Activated naive CD4-positive, alpha-beta T cell treated with anti-CD3 and anti-CD28 coated beads, Interleukin-2, amount 50 U/mL, for 16 hours (primary cell): ENCODE results near the gene TBATA.

Experiments
- DNase-seq: peaks from one replicate; pipeline ENCODE4 v3.0.0-alpha.2; 2020

The TBATA gene, protein sequence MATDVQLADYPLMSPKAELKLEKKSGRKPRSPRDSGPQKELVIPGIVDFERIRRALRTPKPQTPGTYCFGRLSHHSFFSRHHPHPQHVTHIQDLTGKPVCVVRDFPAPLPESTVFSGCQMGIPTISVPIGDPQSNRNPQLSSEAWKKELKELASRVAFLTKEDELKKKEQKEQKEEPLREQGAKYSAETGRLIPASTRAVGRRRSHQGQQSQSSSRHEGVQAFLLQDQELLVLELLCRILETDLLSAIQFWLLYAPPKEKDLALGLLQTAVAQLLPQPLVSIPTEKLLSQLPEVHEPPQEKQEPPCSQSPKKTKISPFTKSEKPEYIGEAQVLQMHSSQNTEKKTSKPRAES

DNA sequence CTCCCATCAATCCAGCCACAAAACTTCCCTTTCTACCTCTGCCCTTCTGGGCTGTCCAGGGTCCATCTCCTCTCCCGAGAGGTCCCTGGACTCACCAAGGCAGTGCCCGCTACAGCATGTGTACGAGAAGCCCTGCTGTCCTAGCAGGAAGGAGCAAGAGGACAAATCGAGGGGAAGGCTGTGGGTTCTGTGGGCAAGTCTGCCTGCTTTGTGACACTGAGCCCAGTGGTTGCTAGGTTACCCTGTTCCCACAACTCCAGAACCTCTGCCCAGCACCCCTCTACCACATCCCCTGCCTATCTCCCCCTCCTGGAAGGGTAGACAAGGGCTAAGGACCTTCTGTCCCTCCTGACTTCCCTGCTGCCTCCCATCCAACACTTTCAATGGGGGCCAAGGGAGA, at the start of gene TBATA:
Gene TBATA, minus strand, starts transcription at position 188 of the 400 bp plus-strand sequence. CDS start 1,998 bp downstream, outside the sequence.
- DNase-seq: no peak

DNA sequence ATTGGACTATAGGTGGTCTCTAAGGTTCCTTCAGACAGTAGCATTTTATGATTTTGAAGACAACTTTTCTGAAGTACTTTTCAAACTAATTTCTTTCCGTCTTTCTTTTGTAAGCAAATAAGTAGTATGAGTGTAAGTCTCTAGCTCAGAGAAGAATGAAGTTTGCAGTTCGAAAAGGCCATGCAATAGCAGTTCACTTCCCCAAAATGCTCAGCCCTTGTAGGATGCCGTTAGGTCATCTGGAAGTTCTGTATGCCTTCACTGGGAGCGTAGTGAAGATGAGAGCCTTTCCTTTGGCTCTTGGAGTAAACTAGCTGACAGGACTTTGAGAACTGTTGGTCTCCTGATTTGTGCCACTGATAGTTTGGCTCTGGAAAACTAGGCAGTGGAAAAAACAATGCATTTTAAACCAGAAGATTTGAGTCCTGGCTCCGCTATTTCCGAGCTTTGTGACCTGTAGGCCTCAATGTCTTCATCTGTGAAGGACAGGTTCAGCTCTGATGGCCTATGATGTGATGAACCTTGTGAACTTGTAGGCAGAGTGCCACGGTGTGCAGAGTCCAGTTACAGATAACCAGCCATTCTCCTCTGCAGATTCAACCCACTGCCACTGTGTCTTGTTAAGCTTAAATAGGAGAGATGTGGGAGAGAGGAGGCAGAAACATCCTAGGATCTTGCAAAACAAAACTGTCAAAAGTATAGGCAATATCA, 49.4 kb upstream of the TBATA start:
- DNase-seq: no peak

DNA sequence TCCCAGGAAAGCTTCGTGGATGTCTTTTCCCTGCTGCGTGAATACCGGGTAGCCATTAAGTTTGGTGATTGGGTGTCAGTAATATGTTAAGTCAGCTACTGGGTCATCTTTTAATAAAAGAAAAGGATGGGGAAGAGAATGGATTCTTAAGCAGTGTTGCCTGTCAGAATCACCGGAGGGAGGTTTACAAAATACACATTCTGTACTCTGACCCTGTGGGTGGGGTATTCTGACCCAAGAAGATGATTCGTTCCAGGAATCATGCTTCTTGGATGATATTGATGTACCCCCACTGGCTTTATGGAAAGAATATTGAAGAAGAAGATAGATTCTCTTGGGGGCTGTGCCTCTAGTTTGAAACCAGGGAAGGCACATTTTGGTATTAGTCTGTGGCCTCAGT, 48.8 kb upstream of the TBATA start:
- DNase-seq: no peak

DNA sequence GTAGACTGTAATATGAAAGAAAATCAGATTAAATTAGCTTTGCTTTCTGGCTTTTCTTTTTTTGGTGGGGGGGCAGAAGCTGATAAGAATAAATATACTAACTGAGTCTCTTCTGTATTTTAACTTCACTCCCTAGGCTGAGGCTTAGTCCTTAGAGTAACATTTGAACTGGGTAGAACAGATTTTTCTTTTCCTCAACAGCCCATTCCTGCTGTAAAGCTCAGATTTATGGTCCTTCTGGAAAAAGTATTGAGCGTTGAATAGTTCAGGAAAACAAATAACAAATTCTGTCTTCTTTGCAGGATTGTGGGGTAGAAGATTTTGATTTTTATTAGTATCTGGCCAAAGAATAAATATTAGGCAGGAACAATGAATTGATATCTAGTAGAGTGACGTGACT, 48.4 kb upstream of the TBATA start:
- no peak for DNase-seq

DNA sequence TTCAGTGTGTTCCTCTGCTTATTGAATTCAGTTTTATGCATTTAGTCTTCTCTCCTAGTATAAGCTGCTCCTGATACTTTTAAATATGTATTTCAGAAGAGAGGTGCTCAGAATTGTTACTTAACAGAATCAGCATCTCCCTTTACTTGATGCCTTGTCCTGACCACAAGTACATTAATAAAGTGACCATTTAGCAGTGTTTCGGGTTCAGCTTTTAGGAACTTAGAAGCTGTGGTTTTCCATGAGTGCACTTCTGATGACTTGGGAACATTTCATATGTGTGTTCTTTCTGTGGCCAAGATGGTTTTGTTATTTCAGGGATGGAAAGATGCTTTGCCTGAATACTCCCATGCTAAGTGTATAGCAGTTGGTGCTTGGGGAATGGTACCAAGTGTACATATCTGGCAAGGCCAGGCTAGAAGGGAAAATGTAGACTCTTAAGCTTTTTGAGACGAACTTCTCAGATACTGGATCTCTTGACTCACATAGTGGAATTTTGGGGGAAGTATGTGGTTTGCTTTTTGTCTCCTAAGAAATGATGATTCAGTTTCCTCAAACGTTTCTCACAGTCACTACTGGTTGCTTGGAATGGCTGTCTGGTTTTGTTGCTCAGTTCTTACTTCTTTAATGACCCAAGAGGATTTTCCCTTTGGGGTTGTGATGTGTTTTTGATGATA, 47.8 kb upstream of the TBATA start:
- no peak for DNase-seq

DNA sequence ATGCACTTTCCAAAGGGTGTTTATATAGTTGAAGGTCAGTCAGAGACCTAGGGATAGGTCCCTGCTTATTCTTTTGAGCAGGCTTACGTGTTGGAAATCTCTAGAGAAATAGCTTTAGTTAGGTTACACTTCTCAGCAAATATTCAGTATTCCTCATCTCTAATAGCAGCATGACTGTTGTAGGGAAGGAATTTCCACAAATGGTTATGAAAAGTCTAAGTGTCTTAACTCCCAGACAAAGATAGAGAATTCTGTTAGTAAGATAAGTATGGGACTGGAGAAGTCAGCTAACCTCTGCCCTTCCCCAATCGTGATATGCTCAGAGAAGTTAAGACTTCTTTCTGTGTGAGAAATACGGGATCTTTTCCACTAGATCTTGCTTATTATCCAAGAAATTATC, 47.0 kb upstream of the TBATA start:
- DNase-seq: no peak

DNA sequence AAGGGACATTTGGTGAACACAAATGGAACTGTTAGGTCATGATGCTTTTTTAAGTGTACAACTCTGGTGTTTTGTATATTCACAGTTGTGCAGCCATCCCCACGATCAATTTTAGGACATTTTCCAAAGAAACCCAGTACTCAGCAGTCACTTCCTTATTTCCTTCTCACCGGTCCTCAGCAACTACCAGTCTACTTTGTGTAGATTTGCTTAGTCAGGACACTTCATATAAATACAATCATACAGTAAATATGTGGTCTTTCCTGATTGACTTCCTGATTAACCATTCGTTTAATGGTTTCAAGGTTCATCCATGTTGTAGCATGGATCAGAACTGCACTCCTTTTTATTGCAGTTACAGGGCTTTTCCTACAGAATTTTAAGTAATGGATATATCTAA, 45.0 kb upstream of the TBATA start:
- no peak for DNase-seq

DNA sequence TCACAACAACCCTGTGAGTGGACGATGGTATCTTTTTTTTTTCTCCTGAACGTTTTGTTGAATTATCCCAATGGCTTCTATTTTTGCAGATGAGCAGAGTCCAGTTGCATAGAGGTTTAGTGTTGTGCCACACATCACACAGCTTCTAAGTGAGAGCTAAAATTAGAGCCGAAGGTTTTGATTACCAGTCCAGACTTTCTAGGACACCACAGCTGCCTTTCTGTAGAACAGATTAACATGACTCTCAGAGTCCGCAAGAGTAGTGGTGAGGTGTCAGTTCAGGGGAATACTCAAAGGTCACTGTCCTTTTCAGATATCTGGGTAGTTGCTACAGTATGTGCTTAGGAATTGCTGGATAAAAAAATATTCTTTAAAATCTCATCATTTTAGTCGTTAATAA, 44.4 kb upstream of the TBATA start:
- no peak for DNase-seq

DNA sequence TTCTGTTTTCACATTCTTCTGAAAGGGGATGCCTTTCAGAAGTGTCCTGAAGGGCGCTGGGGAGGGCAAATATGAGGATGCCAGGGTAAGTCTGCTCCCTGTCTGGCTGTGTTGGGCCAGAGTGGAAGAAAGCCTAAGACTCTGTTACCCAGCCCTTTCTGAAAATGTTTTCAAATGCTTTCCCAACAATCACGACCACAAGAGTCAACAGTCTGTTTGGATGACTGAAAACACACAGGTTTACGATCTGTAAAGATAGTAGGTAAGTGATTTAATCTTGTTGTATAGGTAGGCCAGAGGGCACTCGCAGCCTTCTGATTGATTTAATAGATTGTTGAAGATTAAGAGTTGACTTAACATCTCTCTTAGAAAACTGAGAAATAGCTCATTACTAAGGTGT, 43.7 kb upstream of the TBATA start:
- no peak for DNase-seq

DNA sequence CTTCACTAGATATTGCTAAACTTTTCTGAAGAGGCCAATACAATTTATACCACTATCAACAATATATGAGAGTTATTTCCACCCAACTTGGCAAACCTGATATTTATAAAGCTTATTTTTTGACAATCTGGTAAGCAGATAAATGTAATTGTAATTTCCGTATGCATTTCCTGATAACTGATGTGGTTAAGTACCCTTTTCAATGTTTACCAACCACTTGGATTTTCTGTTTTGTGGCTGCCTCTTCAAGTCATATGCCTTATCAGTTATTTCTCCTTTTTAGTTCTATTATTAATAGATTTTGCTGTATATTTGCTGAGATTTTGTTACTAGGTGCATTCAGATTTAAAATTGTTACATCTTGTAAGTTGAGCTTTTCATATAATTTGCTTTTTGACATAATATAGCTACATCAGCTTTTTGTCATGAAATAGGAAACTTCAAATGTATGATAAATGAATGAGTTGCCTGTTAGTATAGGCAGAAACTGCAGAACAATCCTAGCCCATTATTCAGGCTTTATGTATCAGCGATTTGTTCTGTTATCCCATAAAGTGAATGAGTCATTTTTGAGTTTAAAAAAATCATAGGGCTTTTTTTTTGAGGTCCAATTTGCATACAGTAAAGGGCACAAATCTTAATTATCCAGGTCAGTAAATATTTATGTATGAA, 42.0 kb upstream of the TBATA start:
- no peak for DNase-seq

DNA sequence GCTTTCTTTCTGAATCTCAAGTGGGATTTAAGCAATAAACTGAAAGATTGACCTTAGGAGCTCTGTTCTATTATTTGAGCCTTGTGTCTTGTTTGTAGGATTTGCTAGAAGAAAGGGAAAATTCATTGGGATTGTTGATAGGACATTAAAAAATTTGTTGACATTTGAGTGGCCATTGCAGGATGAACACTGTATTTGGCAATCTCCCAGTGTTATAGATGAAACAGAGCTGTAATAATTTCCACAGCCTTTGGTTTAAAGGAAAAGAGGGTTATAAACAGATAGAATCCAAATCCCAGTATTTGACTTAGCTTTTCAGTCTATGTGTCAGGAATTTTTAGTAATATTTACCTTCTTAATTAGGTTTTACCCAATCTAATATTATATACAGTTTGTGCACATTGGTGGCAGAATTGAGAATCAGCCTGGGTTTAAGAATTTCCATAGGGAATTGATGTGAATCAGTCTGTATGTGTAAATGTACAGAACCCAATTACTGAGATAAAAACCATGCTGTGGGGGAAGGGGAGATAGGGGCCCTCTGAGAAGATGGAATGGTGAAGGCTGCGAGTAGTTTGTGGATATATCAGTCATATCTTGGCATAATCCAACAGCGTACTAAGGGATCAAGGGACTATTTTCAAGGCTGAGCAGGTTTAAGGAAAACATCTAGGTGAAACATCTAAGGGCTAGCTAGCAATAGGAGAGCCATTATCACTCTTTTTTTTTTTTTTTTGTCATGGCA, 37.1 kb upstream of the TBATA start:
- no peak for DNase-seq

DNA sequence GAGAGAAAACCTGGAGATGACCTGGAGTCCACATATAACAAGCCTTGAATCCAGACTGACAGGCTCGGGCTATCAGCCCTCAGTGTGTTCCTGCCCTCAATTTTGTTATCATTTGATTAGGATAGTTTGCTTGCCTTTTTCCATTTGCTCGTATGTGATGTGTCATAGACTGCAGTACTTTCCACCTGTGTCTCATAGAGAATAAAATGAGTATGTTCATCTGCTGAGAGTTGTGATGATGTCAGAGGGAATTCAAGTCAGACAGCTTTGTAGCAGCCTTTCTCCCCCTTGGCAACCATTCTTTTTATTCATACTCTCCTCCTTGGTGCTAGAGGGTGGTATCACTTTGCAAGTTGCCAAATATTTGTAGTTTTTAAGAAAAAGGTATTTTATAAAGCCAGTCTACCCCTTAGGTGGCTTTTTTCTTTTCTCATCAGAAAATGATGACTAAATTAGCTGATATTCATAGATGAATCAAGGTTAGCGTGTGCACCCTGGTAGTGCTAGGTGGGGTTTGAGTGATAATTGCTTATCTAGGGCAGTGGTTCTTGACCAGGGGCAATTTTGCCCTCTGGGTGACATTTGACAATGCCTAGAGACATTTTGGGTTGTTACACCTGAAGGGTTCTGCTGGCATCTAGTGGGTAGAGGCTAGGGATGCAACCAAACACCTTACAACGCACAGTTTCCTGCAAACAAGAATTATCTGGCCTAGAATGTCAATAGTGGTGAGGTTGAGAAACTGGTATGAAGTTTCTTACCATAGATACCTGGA, 36.0 kb upstream of the TBATA start:
- DNase-seq: no peak

DNA sequence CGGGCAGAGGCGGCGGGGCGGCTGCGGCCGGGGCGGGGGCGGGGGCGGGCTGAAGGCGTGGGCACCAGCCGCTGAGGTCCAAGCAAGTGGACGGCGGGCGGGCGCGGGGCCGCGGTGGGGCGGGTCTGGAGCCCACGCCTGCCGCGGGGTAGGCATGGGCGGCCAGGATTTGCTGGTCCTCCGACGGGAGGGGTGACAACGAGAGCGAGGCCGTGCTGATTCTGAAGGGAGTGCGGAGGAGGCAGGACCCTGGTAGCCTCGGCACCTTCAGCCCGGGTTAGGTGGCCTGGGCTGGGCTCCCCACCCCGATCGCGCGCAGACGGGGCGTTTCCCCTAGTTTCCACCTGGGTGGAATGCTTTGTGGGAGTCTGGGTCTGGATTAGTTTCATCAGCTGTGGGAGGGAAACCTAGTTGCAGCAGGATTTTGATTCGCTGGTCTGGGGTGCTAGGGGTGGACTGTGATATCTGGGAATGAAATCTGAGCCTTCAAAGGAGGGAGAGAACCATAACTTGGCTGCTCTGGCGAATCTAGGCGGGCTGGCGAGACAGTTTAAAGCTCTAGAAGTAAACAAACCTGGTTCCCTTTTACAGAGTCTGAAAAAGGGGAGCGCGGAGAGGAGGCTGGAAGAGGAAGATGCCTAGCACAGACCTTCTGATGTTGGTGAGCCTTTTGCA, 31.2 kb upstream of the TBATA start:
- peak; percentile 33 for DNase-seq

DNA sequence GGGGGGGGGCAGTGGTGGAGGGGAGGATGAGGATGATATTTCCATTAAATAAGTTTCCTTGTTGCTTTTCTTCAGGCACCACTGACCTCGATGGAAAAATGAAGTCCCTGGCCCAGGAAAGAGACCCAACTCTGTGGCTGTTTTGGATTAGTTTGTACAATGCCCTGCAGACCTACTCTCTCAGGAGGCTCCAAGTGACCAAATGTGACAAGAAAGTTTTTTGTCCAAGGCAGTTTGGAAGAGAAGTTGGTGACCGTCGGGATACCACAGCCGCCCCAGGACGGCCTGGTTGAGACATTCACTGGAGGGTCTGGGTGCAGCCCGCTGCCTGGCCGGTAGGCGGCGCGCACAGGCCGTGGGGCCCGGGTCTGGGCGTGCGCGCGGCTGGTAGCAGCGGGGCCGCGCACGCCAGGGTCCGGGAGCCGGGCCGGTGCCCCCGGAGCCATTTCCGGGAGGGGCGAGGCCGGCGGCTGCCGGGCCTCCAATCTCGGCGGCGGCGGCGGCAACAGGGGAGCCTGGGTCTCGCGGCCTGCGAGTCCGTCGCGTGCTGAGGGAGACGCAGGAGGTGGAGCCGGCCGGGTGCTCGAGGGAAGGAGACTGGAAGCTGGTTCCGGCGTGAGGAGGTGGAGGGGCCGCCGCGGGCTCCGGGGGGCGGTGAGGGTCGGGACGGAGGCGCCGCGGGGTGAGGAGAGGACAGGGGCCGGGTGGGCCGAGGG, 30.5 kb upstream of the TBATA start, which contains the start of gene SGPL1:
Gene SGPL1, plus strand, starts transcription at position 445 of the 716 bp plus-strand sequence. CDS start 906 bp downstream, outside the sequence.
- DNase-seq: peak; percentile 87

DNA sequence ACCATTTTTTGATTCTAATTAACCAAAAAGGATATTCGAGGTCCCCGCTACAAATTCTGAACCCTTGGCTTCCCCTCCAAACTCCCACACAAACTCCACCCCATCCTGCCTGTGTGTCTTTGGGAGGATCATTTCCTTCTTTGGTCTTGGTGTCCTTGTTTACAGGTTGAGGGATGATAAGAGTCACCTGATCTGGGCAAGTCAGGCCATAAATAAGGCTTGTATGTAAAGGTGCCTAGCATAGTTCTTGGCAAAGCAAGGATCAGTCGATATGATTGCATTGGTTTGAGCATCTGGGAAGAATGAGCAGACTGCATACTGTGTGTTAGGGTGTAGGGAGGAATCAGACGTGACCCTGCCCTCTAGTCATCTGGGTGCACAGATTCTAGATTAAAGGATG, 28.9 kb upstream of the TBATA start:
- DNase-seq: no peak

DNA sequence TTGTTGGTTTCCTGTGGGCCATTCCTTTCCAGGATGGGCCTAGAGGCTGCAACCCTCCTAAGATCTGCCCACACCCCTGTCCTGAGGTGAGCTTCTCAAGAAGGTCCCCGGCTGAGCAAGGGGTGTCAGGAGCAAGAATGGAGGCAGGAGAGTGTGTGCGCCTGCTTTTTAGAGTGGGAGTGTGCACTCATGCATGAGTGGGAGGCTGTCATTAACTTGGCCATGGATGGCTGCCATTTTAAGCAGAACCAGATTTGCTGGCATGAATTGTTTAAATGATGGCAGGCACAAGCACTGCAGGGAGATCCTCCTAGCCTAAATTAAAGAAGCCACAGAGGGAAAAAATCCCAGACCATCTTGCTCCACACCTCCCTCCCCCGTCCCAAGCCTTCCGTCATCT, 27.6 kb upstream of the TBATA start:
- no peak for DNase-seq

DNA sequence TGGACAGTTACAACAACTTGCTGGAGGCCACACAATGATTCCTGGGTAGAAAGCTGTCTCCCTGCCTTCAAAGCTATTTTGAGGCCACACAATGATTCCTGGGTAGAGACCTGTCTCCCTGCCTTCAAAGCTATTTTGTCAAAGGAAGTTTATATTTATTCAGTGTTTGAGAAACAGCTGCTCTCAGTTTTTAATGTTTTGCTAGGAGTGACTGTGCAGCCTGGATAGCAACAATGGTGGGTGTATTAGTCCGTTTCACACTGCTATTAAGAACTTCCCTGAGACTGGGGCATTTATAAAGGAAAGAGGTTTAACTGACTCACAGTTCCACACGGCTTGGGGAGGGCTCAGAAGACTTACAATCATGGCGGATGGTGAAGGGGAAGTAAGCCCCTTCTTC, 26.7 kb upstream of the TBATA start:
- DNase-seq: no peak

DNA sequence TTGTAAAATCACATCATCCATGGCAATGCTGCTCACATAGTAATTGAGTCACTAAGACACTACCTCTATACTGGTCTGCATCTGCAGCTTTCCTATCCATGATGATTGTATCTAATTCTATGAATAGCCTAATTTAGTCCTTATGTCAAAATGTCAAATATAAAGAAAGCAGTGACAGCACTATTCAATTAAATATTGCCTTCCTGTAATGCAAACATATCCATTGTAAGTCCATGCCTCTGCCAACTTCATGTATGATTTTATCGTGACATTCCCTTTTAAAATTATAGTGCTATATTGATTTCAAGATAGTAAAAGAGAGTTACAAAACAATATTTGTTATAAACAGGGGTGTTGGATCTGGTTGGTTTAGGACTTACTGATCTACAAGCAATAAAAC, 25.8 kb upstream of the TBATA start:
- no peak for DNase-seq

DNA sequence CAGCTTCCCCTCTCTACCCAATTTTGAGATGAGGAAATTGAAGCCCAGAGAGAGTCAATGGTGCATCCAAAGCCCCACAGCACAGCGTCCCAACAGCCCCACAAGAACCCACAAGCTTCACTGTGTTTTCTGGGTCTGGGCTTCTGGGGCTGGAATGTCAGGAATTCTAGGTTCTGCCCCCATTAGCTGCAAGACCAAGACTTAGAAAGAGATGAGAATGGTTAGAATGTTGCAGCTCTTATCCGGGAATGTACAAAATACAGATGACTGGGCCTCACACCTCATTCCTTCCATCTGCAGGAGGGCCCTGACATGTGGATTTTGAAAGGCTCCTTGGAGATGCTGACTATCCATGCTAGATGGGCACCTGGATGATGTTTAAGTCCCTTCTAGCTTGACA, 24.5 kb upstream of the TBATA start:
- no peak for DNase-seq

DNA sequence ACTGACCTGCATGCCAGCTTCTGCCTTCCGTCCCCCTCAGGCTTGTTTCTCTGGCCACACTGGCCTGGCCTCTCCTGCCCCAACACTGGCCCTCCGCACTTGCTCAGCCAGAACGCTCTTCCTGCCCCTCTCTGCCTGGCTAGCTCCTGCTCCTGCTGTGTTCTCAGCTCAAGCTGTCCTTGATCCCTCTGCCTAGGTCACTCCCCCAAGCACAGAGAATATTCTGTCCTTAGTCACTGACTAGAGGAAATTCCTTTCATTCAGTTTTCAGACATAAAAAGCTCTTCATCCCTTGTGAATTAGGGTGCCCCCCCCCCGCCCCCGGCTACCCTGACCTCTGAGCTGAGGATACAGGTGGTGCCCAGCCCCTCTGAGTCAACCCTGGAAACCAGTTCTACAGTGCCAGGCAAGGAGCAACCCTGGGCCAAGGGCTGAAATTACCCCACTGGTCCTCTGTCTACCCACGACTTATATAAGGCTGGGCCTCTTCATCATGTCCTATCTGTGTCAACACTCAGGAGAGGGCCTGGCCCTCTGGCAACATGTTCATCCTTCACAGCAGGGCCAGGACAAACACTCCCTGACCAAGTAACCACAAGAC, 23.9 kb upstream of the TBATA start:
- DNase-seq: no peak
